Raji (cell line): Measurements from ENCODE around the gene P2RX5.
A peak's percentile ranks its signal among the peaks of the same experiment; 100 is the strongest.

ENCODE experiments used
- POLR2A ChIP-seq: IDR thresholded peaks from 2 replicates; pipeline ENCODE4 v1.6.1; 2011; ENCODE audit warnings: low read depth, low read length, control low read depth; ENCODE audit not compliant: insufficient read depth

The P2RX5 gene, protein sequence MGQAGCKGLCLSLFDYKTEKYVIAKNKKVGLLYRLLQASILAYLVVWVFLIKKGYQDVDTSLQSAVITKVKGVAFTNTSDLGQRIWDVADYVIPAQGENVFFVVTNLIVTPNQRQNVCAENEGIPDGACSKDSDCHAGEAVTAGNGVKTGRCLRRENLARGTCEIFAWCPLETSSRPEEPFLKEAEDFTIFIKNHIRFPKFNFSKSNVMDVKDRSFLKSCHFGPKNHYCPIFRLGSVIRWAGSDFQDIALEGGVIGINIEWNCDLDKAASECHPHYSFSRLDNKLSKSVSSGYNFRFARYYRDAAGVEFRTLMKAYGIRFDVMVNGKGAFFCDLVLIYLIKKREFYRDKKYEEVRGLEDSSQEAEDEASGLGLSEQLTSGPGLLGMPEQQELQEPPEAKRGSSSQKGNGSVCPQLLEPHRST

DNA sequence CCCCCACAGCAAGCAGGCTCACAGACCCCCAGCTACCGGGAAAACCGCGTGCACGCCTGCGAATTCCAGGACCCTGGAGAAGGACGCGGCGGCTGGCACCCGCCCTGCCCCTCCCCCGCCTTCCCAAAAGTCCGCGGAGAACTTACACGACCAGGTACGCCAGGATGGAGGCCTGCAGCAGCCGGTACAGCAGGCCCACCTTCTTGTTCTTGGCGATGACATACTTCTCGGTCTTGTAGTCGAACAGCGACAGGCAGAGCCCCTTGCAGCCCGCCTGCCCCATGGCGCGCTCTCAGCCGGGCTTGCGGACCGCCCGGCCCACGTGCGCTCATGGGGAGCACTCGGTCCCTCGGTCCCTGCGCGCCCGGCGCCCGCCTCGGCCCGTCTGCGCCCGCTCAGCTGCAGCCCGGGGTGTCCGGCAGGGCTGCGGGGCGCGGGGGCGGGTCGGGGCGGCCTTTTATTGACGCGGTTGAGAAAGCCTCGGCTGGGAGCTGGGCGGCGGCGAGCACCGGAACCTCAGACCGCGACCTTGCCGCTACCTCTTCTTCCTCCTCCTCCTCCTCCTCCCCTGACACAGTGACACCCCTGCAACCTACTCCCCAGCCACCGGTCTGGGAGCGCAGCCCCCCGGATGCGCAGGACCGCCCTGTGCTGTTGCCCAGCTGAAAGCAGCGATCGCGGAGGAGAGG lies at the start of gene P2RX5:
TSS of gene P2RX5 (minus strand) at position 433 of the 689 bp plus-strand sequence. CDS start at position 283, 150 bp downstream.
- TF ChIP-seq POLR2A: peak; percentile 73

GRCh38 chr17:3745071-3745470 lies 49.1 kb upstream of the P2RX5 start:
- no peak for TF ChIP-seq POLR2A

GRCh38 chr17:3744014-3744413 lies 48.1 kb upstream of the P2RX5 start:
- no peak for TF ChIP-seq POLR2A

- TF ChIP-seq POLR2A: no peak
Observed at GRCh38 chr17:3740611-3741073, 44.7 kb upstream of the P2RX5 start.

DNA sequence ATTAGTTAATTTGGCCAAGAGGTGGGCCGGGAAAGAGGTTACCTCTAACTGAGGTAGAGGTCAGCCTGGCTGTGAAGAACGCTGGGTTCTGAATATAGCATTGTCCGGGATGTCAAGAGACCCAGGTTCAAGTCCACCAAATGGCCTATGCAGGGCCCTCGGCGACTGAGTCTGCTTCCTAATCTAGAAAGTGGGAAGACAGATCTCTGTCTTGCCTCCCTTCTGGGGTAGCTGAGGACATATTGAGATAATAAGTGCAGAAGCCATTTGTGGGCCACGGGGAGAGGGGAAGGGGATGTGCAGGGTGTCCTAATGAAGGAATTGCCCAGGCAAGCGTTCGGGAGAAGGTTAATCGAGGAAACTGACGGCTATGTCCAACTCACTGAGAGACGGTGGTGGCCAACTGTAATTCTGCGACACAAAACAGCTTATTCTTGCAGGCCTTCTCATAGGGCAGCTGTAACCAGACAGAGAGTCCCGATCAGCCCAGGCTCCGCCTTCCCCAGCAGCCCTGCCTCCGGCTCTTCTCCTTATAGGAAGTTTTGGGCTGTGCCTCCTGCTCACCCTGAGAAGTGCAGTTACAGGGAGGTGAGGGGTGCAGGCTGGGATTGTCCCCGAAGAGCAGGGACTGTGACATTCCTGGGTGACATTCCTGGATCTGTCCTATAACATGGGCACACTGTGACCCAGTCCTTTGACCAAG lies 43.6 kb upstream of the P2RX5 start:
- no peak for TF ChIP-seq POLR2A

DNA sequence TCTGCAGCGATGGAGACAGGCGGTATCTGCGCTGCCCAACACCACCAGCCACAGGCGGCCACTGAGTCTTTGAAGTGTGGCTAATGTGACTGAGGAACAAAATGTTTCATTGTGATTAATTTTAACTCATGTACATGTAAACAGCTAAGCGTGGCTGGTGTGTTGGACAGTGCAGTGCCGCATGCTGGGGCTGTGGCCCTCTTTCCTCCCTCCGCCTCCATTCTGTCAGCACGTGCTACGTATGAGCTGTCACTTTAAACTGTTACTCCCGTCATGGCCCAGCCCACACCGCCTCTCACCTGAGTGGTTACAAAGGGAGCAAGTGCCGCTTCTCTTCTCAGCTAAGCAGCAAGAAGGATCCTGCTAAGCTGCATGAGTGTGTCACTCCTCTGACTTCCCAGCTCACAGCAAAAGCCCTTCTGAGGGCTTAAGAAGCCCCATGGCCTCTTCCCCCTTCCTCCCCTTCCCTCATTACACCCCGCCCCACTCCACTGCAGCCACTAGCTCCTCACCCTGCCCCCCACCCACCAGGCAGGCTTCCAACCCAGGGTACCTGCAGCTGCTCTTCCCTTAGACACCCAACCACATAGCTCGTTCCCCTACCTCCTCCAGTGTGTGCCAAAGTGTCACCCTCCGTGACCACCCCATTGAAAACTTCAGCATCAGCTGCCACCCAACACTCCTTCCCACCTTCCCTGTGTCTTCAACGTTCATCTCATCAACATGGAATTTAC lies 42.8 kb upstream of the P2RX5 start:
- no peak for TF ChIP-seq POLR2A

DNA sequence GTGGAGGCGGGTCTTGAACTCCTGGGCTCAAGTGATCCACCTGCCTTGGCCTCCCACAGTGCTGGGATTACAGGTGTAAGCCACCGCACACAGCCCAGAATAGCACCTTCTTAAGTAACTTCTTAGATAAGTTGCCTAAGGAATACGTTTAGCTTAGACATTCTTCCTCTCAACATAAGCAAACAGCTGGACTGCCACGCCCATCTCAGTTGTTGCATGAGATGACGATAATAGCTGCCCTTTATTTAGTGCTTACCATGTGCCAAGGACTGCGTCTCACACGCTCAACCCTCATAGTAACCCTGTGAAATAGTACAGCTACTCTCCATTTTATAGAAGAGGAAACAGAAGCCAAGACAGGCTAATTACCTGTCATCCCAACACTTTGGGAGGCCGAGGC lies 39.6 kb upstream of the P2RX5 start:
- no peak for TF ChIP-seq POLR2A

DNA sequence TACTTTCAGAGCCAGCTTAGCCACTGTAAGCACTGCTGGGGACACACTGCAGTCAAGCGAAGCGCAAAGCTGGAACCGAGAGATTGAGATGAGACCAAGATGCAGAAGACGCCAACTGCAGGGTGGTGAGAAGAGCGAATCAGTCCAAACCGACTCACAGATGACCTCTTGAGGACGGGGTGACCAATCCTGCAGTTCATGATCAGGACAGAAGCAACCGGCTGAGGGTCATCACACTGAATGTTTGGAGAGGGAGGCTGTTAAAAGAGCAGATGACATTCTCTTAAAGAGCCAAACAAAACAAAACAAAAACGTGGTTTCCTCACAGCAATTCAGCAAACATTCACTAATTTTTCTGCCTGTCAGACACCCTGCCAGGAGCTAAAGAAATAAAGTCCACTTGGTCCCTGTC lies 36.3 kb upstream of the P2RX5 start:
- no peak for TF ChIP-seq POLR2A

- TF ChIP-seq POLR2A: no peak
Observed at GRCh38 chr17:3730881-3731429, 35.0 kb upstream of the P2RX5 start.

- TF ChIP-seq POLR2A: no peak
Observed at GRCh38 chr17:3729881-3730280, 33.9 kb upstream of the P2RX5 start.

DNA sequence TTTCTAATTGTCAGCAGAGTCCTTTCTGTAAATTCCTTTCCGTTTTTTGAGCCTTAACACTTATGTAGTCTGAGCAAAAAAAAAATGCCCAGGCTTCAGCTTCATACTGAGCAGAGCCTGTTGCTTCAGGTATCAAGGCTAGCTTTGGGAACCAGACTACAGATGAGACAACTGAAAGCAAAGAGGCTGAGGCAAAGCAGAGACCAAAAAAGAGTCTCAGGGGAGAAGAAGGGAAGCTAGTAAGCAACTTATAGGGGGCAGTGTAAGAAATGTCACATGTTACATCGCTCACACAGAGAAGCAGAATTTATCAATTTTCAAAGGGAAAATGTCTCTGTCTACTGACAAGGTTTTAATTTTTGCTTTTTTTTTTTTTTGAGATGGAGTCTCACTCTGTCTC lies 31.1 kb upstream of the P2RX5 start:
- no peak for TF ChIP-seq POLR2A

DNA sequence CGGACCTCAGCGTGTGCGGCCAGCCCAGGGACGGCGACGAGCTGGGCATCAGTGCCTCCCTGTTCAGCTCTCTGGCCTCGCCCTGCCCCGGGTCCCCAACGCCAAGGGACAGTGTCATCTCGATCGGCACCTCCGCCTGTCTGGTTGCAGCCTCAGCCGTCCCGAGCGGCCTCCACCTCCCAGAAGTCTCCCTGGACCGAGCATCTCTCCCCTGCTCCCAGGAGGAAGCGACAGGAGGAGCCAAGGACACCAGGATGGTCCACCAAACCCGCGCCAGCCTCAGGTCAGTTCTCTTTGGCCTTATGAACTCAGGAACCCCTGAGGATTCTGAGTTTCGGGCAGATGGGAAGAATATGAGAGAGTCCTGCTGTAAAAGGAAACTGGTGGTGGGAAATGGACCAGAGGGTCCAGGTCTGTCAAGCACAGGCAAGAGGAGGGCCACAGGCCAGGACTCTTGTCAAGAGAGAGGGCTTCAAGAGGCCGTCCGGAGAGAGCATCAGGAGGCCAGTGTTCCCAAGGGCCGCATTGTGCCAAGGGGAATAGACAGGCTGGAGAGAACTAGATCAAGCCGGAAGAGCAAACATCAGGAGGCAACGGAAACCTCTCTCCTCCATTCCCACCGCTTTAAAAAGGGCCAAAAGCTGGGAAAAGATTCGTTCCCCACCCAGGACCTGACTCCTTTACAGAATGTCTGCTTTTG lies 28.6 kb upstream of the P2RX5 start:
- no peak for TF ChIP-seq POLR2A

DNA sequence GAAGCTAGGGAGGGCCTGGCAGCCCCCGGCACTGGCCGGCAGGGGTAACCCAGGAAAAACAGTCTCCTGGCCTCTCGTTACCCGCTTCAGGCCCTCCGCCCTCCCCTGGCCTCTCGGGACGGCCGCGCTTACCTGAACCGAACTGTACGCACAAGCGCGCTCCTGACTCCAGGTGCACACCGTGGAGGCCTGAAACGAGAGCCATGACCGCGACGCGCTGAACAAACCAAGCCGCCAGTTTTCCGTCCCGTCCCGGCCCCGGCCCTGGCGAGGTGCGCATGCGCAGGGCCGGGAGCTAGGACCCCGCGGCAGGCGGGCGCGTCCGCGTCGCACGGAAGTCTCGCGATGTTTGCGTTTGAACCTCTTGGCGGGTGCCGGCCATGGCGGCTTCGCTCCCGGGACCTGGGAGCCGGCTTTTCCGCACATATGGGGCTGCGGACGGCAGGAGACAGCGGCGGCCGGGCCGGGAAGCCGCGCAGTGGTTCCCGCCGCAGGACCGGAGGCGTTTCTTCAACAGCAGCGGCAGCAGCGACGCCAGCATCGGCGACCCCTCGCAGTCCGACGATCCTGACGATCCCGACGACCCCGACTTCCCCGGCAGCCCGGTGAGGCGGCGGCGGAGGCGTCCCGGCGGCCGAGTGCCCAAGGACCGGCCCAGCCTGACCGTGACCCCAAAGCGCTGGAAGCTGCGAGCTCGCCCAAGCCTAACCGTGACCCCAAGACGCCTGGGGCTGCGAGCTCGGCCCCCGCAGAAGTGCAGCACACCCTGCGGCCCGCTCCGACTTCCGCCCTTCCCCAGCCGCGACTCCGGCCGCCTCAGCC lies 27.8 kb upstream of the P2RX5 start, which contains the start of gene HASPIN:
TSS of gene HASPIN (plus strand) at position 348 of the 822 bp plus-strand sequence. CDS start at position 381, 33 bp downstream.
- TF ChIP-seq POLR2A: peak; percentile 89
